ENCODE measurements around the gene BCL2L1.

BCL2L1 gene

GRCh38 chr20:31682352-31682751 lies 40.3 kb downstream of the BCL2L1 start:
- ATAC-seq: no peak
- TF ChIP-seq GLIS3 (CRISPR knock-in tag; IDR thresholded peaks at IDR 0.05) (no peak), ESRRG (CRISPR knock-in tag; IDR thresholded peaks at IDR 0.05) (no peak), RARB (CRISPR knock-in tag; IDR thresholded peaks at IDR 0.05) (no peak), CSRNP3 (CRISPR knock-in tag; IDR thresholded peaks at IDR 0.05) (no peak), ZNF565 (CRISPR knock-in tag; conservative IDR thresholded peaks at IDR 0.05; ENCODE audit: low read depth) (no peak), TOX (CRISPR knock-in tag; IDR thresholded peaks at IDR 0.05; ENCODE audit: borderline replicate concordance) (no peak)

GRCh38 chr20:31681769-31682168 lies 40.9 kb downstream of the BCL2L1 start:
- no peak for ATAC-seq
- TF ChIP-seq ISL1 (CRISPR knock-in tag; IDR thresholded peaks at IDR 0.05) (no peak), POU6F1 (CRISPR knock-in tag; IDR thresholded peaks at IDR 0.05; ENCODE audit: borderline replicate concordance, low read depth) (no peak), ESRRG (CRISPR knock-in tag; IDR thresholded peaks at IDR 0.05) (no peak), ZNF70 (CRISPR knock-in tag; IDR thresholded peaks at IDR 0.05) (no peak), TSHZ2 (CRISPR knock-in tag; IDR thresholded peaks at IDR 0.05) (no peak), ZNF565 (CRISPR knock-in tag; conservative IDR thresholded peaks at IDR 0.05; ENCODE audit: low read depth) (no peak), OSR1 (CRISPR knock-in tag; IDR thresholded peaks at IDR 0.05) (no peak), ZNF8 (CRISPR knock-in tag; IDR thresholded peaks at IDR 0.05) (no peak), TCF4 (CRISPR knock-in tag; IDR thresholded peaks at IDR 0.05; ENCODE audit: borderline replicate concordance) (no peak), CREB5 (CRISPR knock-in tag; IDR thresholded peaks at IDR 0.05; ENCODE audit: low read depth) (no peak), ZFP30 (CRISPR knock-in tag; IDR thresholded peaks at IDR 0.05) (no peak)

- TF ChIP-seq GLIS3 (CRISPR knock-in tag; IDR thresholded peaks at IDR 0.05) (no peak), PPARA (CRISPR knock-in tag; IDR thresholded peaks at IDR 0.05; ENCODE audit: borderline replicate concordance) (no peak), TSHZ2 (CRISPR knock-in tag; IDR thresholded peaks at IDR 0.05) (no peak), BACH2 (CRISPR knock-in tag; IDR thresholded peaks at IDR 0.05; ENCODE audit: borderline replicate concordance) (no peak), RARB (CRISPR knock-in tag; IDR thresholded peaks at IDR 0.05) (no peak), ISL1 (CRISPR knock-in tag; IDR thresholded peaks at IDR 0.05) (no peak), POU6F1 (CRISPR knock-in tag; IDR thresholded peaks at IDR 0.05; ENCODE audit: borderline replicate concordance, low read depth) (no peak)
- no peak for ATAC-seq
These were observed 41.4 kb downstream of the BCL2L1 start for GRCh38 chr20:31681128-31681727.

Measured in SK-N-SH treated with all-trans-retinoic acid at 6 μM for 48 hours (cell line).